Skeletal muscle tissue (tissue), 4 donors: Measurements from ENCODE around the gene PCDH17. TPM values are rescaled to one million over a fixed set of nuclear protein-coding genes. Genes with fewer than 3 reads are reported as not detected.

ENCODE experiments used
- H3K27ac ChIP-seq: one replicate; pipeline ENCODE4 v1.7.0; 2013; ENCODE audit warnings: mild to moderate bottlenecking, low read depth, low read length, inconsistent platforms
- H3K27me3 ChIP-seq, 3 donors: one replicate each; pipeline ENCODE4 v1.7.0; 2013; ENCODE audit warnings: low read length in 3 of 3; ENCODE audit not compliant: control insufficient read depth in 3 of 3, insufficient read depth in 3 of 3
- H3K36me3 ChIP-seq, 3 donors: one replicate each; pipeline ENCODE4 v1.7.0; 2013; ENCODE audit warnings: low read length in 3 of 3; ENCODE audit not compliant: control insufficient read depth in 3 of 3, insufficient read depth in 3 of 3
- H3K4me1 ChIP-seq, 3 donors: one replicate each; pipeline ENCODE4 v1.7.0; 2013; ENCODE audit warnings: low read length in 3 of 3, mild to moderate bottlenecking in 3 of 3; ENCODE audit not compliant: control insufficient read depth in 3 of 3, insufficient read depth in 3 of 3
- H3K4me3 ChIP-seq, 3 donors: one replicate each; pipeline ENCODE4 v1.7.0; 2013; ENCODE audit warnings: low read length in 3 of 3
- H3K9ac ChIP-seq, 3 donors: one replicate each; pipeline ENCODE4 v1.7.0; 2013; ENCODE audit warnings: low read length in 3 of 3, mild to moderate bottlenecking in 3 of 3, moderate library complexity in 2 of 3, low read depth in 1 of 3
- H3K9me3 ChIP-seq, 3 donors: one replicate each; pipeline ENCODE4 v1.7.0; 2013; ENCODE audit warnings: low read length in 3 of 3; ENCODE audit not compliant: control insufficient read depth in 3 of 3
- total RNA-seq: library from RNA; depleted of rRNA; stranded (reverse); fragments of >200 nt; gene quantifications from one replicate; pipeline ENCODE4 v1.2.3, GENCODE V29; 2014
- donor health status: Osteomylitis.

The PCDH17 gene
- total RNA-seq, 1 donor from 2014 or later = 5.2 TPM

GRCh38 chr13:57634839-57635165 is 3.3 kb downstream of the PCDH17 start:
- Histone ChIP-seq H3K4me3 (peak overlapping the region; percentile 62 to 67 (median 66)), H3K4me1 (peaks cover 18 to 37% (median 24%) of the 10 kb centered on the region in 3 donors), H3K9ac (peak overlapping the region in 1 of 3 donors; percentile 16), H3K36me3 (no peaks in the 10 kb centered on the region), H3K9me3 (no peaks in the 10 kb centered on the region), H3K27ac (no peak overlapping the region), H3K27me3 (peaks cover 44 to 52% (median 47%) of the 10 kb centered on the region in 3 donors)

GRCh38 chr13:57635541-57636085 is 4.1 kb downstream of the PCDH17 start:
- no peaks in the 10 kb centered on the region for H3K36me3 ChIP-seq
- no peak overlapping the region for H3K9ac ChIP-seq
- peak overlapping the region in 1 of 3 donors; percentile 30 for H3K4me3 ChIP-seq
- H3K27ac ChIP-seq = no peak overlapping the region
- peaks cover 14 to 29% (median 20%) of the 10 kb centered on the region in 3 donors for H3K4me1 ChIP-seq
- peaks cover 39 to 46% (median 41%) of the 10 kb centered on the region in 3 donors for H3K27me3 ChIP-seq
- no peaks in the 10 kb centered on the region for H3K9me3 ChIP-seq

GRCh38 chr13:57636816-57637215 is 5.3 kb downstream of the PCDH17 start:
- Histone ChIP-seq H3K4me3 (no peak overlapping the region), H3K4me1 (peaks cover 7 to 19% (median 9%) of the 10 kb centered on the region in 3 donors), H3K27me3 (peaks cover 30 to 34% (median 33%) of the 10 kb centered on the region in 3 donors), H3K9me3 (no peaks in the 10 kb centered on the region), H3K9ac (no peak overlapping the region), H3K36me3 (no peaks in the 10 kb centered on the region), H3K27ac (no peak overlapping the region)

GRCh38 chr13:57637515-57637914 is 6.0 kb downstream of the PCDH17 start:
- Histone ChIP-seq H3K4me3 (no peak overlapping the region), H3K9ac (no peak overlapping the region), H3K36me3 (no peaks in the 10 kb centered on the region), H3K27ac (no peak overlapping the region), H3K27me3 (peaks cover 24 to 27% (median 26%) of the 10 kb centered on the region in 3 donors), H3K9me3 (no peaks in the 10 kb centered on the region), H3K4me1 (peaks cover 2 to 13% (median 3%) of the 10 kb centered on the region in 3 donors)

- H3K36me3 ChIP-seq = no peaks in the 10 kb centered on the region
- H3K9me3 ChIP-seq = no peaks in the 10 kb centered on the region
- H3K27me3 ChIP-seq = peaks cover 15 to 19% (median 17%) of the 10 kb centered on the region in 3 donors
- peaks cover 0 to 5% (median 0%) of the 10 kb centered on the region in 3 donors for H3K4me1 ChIP-seq
- H3K4me3 ChIP-seq = no peak overlapping the region
- no peak overlapping the region for H3K27ac ChIP-seq
- no peak overlapping the region for H3K9ac ChIP-seq
Measured at GRCh38 chr13:57638186-57638890, 6.8 kb downstream of the PCDH17 start.

- no peaks in the 10 kb centered on the region for H3K9me3 ChIP-seq
- H3K4me3 ChIP-seq = no peak overlapping the region
- peaks cover 0 to 2% (median 0%) of the 10 kb centered on the region in 3 donors for H3K27me3 ChIP-seq
- H3K4me1 ChIP-seq = no peaks in the 10 kb centered on the region
- no peaks in the 10 kb centered on the region for H3K36me3 ChIP-seq
- no peak overlapping the region for H3K9ac ChIP-seq
- no peak overlapping the region for H3K27ac ChIP-seq
Measured at GRCh38 chr13:57640607-57641006, 9.1 kb downstream of the PCDH17 start.

GRCh38 chr13:57641051-57641450 is 9.5 kb downstream of the PCDH17 start:
- H3K4me1 ChIP-seq = no peaks in the 10 kb centered on the region
- H3K9me3 ChIP-seq = no peaks in the 10 kb centered on the region
- H3K36me3 ChIP-seq = no peaks in the 10 kb centered on the region
- H3K27me3 ChIP-seq = no peaks in the 10 kb centered on the region
- no peak overlapping the region for H3K9ac ChIP-seq
- H3K4me3 ChIP-seq = no peak overlapping the region
- H3K27ac ChIP-seq = no peak overlapping the region

GRCh38 chr13:57644106-57644505 is 12.6 kb downstream of the PCDH17 start:
- Histone ChIP-seq H3K36me3 (no peaks in the 10 kb centered on the region), H3K4me1 (no peaks in the 10 kb centered on the region), H3K27me3 (no peaks in the 10 kb centered on the region), H3K9ac (no peak overlapping the region), H3K27ac (no peak overlapping the region), H3K4me3 (no peak overlapping the region), H3K9me3 (no peaks in the 10 kb centered on the region)

- no peaks in the 10 kb centered on the region for H3K9me3 ChIP-seq
- H3K4me1 ChIP-seq = no peaks in the 10 kb centered on the region
- H3K9ac ChIP-seq = no peak overlapping the region
- no peaks in the 10 kb centered on the region for H3K27me3 ChIP-seq
- H3K27ac ChIP-seq = no peak overlapping the region
- H3K36me3 ChIP-seq = no peaks in the 10 kb centered on the region
- H3K4me3 ChIP-seq = no peak overlapping the region
Measured at GRCh38 chr13:57653229-57653989, 21.9 kb downstream of the PCDH17 start.

- Histone ChIP-seq H3K9ac (no peak overlapping the region), H3K4me3 (no peak overlapping the region), H3K27ac (no peak overlapping the region), H3K9me3 (no peaks in the 10 kb centered on the region), H3K27me3 (no peaks in the 10 kb centered on the region), H3K4me1 (no peaks in the 10 kb centered on the region), H3K36me3 (no peaks in the 10 kb centered on the region)
Measured at GRCh38 chr13:57665481-57665880, 33.9 kb downstream of the PCDH17 start.
